Caco-2 (cell line): ENCODE data around the gene SMAGP. TPM values are rescaled to one million over a fixed set of nuclear protein-coding genes. Genes with fewer than 3 reads are reported as not detected.

Experiments
- BruUV-seq: library from RNA; stranded (reverse); fragments of 400-500 nt; replicated peaks from 2 replicates; lab custom pipeline; 2021; lab: Mats Ljungman, UMichigan
- CTCF ChIA-PET: fragments of 300-600 bp; sonication (Branson Sonifier 250); formaldehyde crosslinking; loops from one replicate; lab custom pipeline; 2022; ENCODE audit warnings: antibody characterized with exemption; lab: Charles Lee
- POLR2A ChIA-PET: fragments of 300-600 bp; sonication (Branson Sonifier 250); formaldehyde crosslinking; loops from one replicate; lab custom pipeline; 2022; ENCODE audit warnings: antibody characterized with exemption; lab: Charles Lee
- DNase-seq, 2 experiments: peaks; one replicate each; pipeline versions ENCODE4 v3.0.0 to v3.0.0-alpha.2; 2020 to 2022
- H3K27me3 ChIP-seq: replicated peaks from 2 replicates; pipeline ENCODE4 v1.6.0; 2011; ENCODE audit warnings: low read length; ENCODE audit not compliant: control insufficient read depth, insufficient read depth
- H3K36me3 ChIP-seq: 2 replicates; pipeline ENCODE4 v1.5.1; 2011; ENCODE audit warnings: low read length; ENCODE audit not compliant: control insufficient read depth, insufficient read depth
- H3K4me1 ChIP-seq: fragments of 250-450 bp; sonication (Bioruptor Pico); 2 replicates; pipeline ENCODE4 v1.5.1; 2020; ENCODE audit warnings: mild to moderate bottlenecking
- H3K4me3 ChIP-seq: 2 replicates; pipeline ENCODE4 v1.5.1; 2011; ENCODE audit warnings: low read depth, mild to moderate bottlenecking, control low read depth, low read length
- H3K9me3 ChIP-seq: fragments of 250-450 bp; sonication (Bioruptor Pico); 2 replicates; pipeline ENCODE4 v1.5.1; 2020; ENCODE audit warnings: mild to moderate bottlenecking, moderate library complexity
- H3K27ac Mint-ChIP-seq: one replicate; pipeline ENCODE4 v1.8.0; 2022; ENCODE audit warnings: mixed read lengths; ENCODE audit not compliant: unreplicated experiment
- H3K27me3 Mint-ChIP-seq: one replicate; pipeline ENCODE4 v1.8.0; 2022; ENCODE audit warnings: mixed read lengths; ENCODE audit not compliant: insufficient read depth, unreplicated experiment
- H3K36me3 Mint-ChIP-seq: one replicate; pipeline ENCODE4 v1.8.0; 2022; ENCODE audit warnings: mild to moderate bottlenecking, mixed read lengths; ENCODE audit not compliant: insufficient read depth, unreplicated experiment
- H3K4me1 Mint-ChIP-seq: one replicate; pipeline ENCODE4 v1.8.0; 2022; ENCODE audit warnings: low read depth, mixed read lengths; ENCODE audit not compliant: unreplicated experiment
- H3K4me3 Mint-ChIP-seq: one replicate; pipeline ENCODE4 v1.8.0; 2022; ENCODE audit warnings: mild to moderate bottlenecking, moderate library complexity, mixed read lengths; ENCODE audit not compliant: unreplicated experiment
- H3K9me3 Mint-ChIP-seq: one replicate; pipeline ENCODE4 v1.8.0; 2022; ENCODE audit warnings: mixed read lengths; ENCODE audit not compliant: unreplicated experiment
- CTCF ChIP-seq, 2 experiments: fragments of 200-600 bp in 1 of 2; IDR thresholded peaks; 1 replicate in 1 of 2; 2 replicates in 1 of 2; pipeline versions ENCODE4 v1.5.1 to v1.8.0; 2011 to 2022; ENCODE audit warnings: antibody characterized with exemption in 1 of 2, control low read depth in 1 of 2, inconsistent platforms in 1 of 2, low read depth in 1 of 2, low read length in 1 of 2, mild to moderate bottlenecking in 1 of 2, moderate library complexity in 1 of 2; ENCODE audit not compliant: insufficient read depth in 1 of 2, severe bottlenecking in 1 of 2, unreplicated experiment in 1 of 2
- intact Hi-C: fragments of 100-400 bp; cut with micrococcal nuclease; formaldehyde crosslinking; loops from one replicate; pipeline ENCODE4 v1.10.0; 2022; ENCODE audit not compliant: unreplicated experiment
- total RNA-seq: library from RNA; stranded (reverse); gene quantifications from 2 replicates; pipeline ENCODE4 v1.2.3, GENCODE V29; 2022

SMAGP gene
- total RNA-seq, 1 experiment from 2014 or later = 108 TPM

GRCh38 chr12:51195841-51196240 lies 74.4 kb downstream of the SMAGP start:
- Histone ChIP-seq H3K36me3 (no peaks in the 10 kb centered on the region), H3K27me3 (no peaks in the 10 kb centered on the region), H3K9me3 (no peaks in the 10 kb centered on the region), H3K4me3 (no peak overlapping the region), H3K4me1 (peaks cover 11% of the 10 kb centered on the region; the same call in 1 of the 2 replicates)
- Mint-ChIP-seq H3K9me3 (no peaks in the 10 kb centered on the region), H3K4me3 (no peak overlapping the region), H3K36me3 (no peaks in the 10 kb centered on the region), H3K27ac (no peak overlapping the region), H3K4me1 (peaks cover 10% of the 10 kb centered on the region), H3K27me3 (no peaks in the 10 kb centered on the region)
- DNase-seq = no peak
- POLR2A ChIA-PET = no interaction called here
- CTCF ChIA-PET = interaction anchor here (1.4 kb wide), 1 partner anchor 22 kb away, joined by 7 read pairs; the partner anchor contains the start of gene POU6F1
- TF ChIP-seq CTCF (IDR thresholded peaks at IDR 0.05; ENCODE audit: insufficient read depth in 1 of 2, low read depth in 1 of 2, low read length in 1 of 2, severe bottlenecking in 1 of 2, unreplicated experiment in 1 of 2) = no peak
- no TSS peak for BruUV-seq
- intact Hi-C loops = no loop called here

Other genes with a start within 250 kb of the SMAGP start
- gene SLC11A2, start 244.0 kb downstream of the SMAGP start, total RNA-seq = 97.2 and 115 TPM in 2 replicates
- gene LETMD1, start 222.1 kb downstream of the SMAGP start, total RNA-seq = 90.6 and 95.6 TPM in 2 replicates
- 39.7 and 44.0 TPM in 2 replicates for gene CSRNP2, start 186.8 kb downstream of the SMAGP start, total RNA-seq
- 51.4 and 52.6 TPM in 2 replicates for gene TFCP2, start 97.3 kb downstream of the SMAGP start, total RNA-seq
- 4.1 and 5.3 TPM in 2 replicates for gene POU6F1, start 52.4 kb downstream of the SMAGP start, total RNA-seq
- 84.9 and 100 TPM in 2 replicates for gene DAZAP2, start 31.6 kb downstream of the SMAGP start, total RNA-seq
- 0.16 and 0.18 TPM in 2 replicates for gene BIN2, start 53.8 kb upstream of the SMAGP start, total RNA-seq
- not detected in 2 replicates for gene CELA1, start 76.3 kb upstream of the SMAGP start, total RNA-seq
- 170 and 190 TPM in 2 replicates for gene GALNT6, start 121.0 kb upstream of the SMAGP start, total RNA-seq
- 62.7 and 67.0 TPM in 2 replicates for gene SLC4A8, start 154.4 kb upstream of the SMAGP start, total RNA-seq